ENCODE data around the gene MVB12A.
A peak's percentile ranks its signal among the peaks of the same experiment; 100 is the strongest.

MVB12A gene

GRCh38 chr19:17404621-17405249 is 15.1 kb upstream of the MVB12A start:
- DNase-seq (ENCODE audit: low read depth): no peak

- peak; percentile 67 for DNase-seq (ENCODE audit: low read depth)
Measured at GRCh38 chr19:17405250-17406045, 14.4 kb upstream of the MVB12A start, which contains the start of gene BST2. Gene BST2 (minus strand): TSS chr19:17405630. CDS start chr19:17405575, 55 bp downstream.

GRCh38 chr19:17406046-17406886 is 13.6 kb upstream of the MVB12A start:
- DNase-seq (ENCODE audit: low read depth): peak; percentile 35

GRCh38 chr19:17406887-17407196 is 13.0 kb upstream of the MVB12A start:
- DNase-seq (ENCODE audit: low read depth): no peak

GRCh38 chr19:17409990-17410389 is 9.9 kb upstream of the MVB12A start:
- no peak for DNase-seq (ENCODE audit: low read depth)

- no peak for DNase-seq (ENCODE audit: low read depth)
Measured at GRCh38 chr19:17411801-17412200, 8.0 kb upstream of the MVB12A start.

GRCh38 chr19:17414097-17414496 is 5.8 kb upstream of the MVB12A start:
- no peak for DNase-seq (ENCODE audit: low read depth)

GRCh38 chr19:17415121-17415520 is 4.7 kb upstream of the MVB12A start:
- DNase-seq (ENCODE audit: low read depth): no peak

- no peak for DNase-seq (ENCODE audit: low read depth)
Measured at GRCh38 chr19:17418710-17419109, 1.1 kb upstream of the MVB12A start.

GRCh38 chr19:17419154-17419620 is 660 bp upstream of the MVB12A start:
- no peak for DNase-seq (ENCODE audit: low read depth)

GRCh38 chr19:17420475-17420924 is 653 bp downstream of the MVB12A start:
- no peak for DNase-seq (ENCODE audit: low read depth)

GRCh38 chr19:17421942-17422341 is 2.1 kb downstream of the MVB12A start:
- no peak for DNase-seq (ENCODE audit: low read depth)

GRCh38 chr19:17423429-17424208 is 3.8 kb downstream of the MVB12A start:
- no peak for DNase-seq (ENCODE audit: low read depth)

- DNase-seq (ENCODE audit: low read depth): peak; percentile 41
Measured at GRCh38 chr19:17424743-17425365, 5.0 kb downstream of the MVB12A start.

GRCh38 chr19:17429641-17430113 is 9.8 kb downstream of the MVB12A start:
- DNase-seq (ENCODE audit: low read depth): no peak

GRCh38 chr19:17431417-17431816 is 11.6 kb downstream of the MVB12A start:
- DNase-seq (ENCODE audit: low read depth): no peak

GRCh38 chr19:17435218-17435617 is 15.4 kb downstream of the MVB12A start:
- DNase-seq (ENCODE audit: low read depth): no peak

- DNase-seq (ENCODE audit: low read depth): no peak
Measured at GRCh38 chr19:17436094-17436873, 16.4 kb downstream of the MVB12A start.

GRCh38 chr19:17436874-17437267 is 17.0 kb downstream of the MVB12A start:
- no peak for DNase-seq (ENCODE audit: low read depth)

Measured in iris pigment epithelial cell (primary cell).